GM23338 (cell line): ENCODE results near the gene C22orf23. TPM values are rescaled to one million over a fixed set of nuclear protein-coding genes. Genes with fewer than 3 reads are reported as not detected.

Experiments used
- ATAC-seq: fragments of 200-7000 bp; cut with Tn5 transposase; 3 replicates; pipeline ENCODE4 v1.9.1; 2020
- DNase-seq: peaks from one replicate; pipeline ENCODE4 v3.0.0-alpha.2; 2015; ENCODE audit warnings: low spot score
- H2AFZ ChIP-seq: fragments of 200-600 bp; sonication (generic); 2 replicates; pipeline ENCODE4 v1.8.0; 2016; ENCODE audit warnings: antibody characterized with exemption, mild to moderate bottlenecking, moderate library complexity
- H3F3A ChIP-seq: fragments of 200-600 bp; sonication (generic); replicated peaks from 2 replicates; pipeline ENCODE4 v1.8.0; 2017; ENCODE audit warnings: antibody characterized with exemption, mixed run types, low read depth
- H3K27ac ChIP-seq: fragments of 200-600 bp; sonication (generic); 2 replicates; pipeline ENCODE4 v1.6.1; 2016; ENCODE audit warnings: low read depth
- H3K27me3 ChIP-seq: fragments of 200-600 bp; sonication (generic); 2 replicates; pipeline ENCODE4 v1.8.0; 2016; ENCODE audit warnings: mild to moderate bottlenecking, mixed run types, moderate library complexity; ENCODE audit not compliant: insufficient read depth
- H3K36me3 ChIP-seq: fragments of 200-600 bp; sonication (generic); 2 replicates; pipeline ENCODE4 v1.8.0; 2016; ENCODE audit warnings: mild to moderate bottlenecking; ENCODE audit not compliant: insufficient read depth
- H3K4me1 ChIP-seq: fragments of 200-600 bp; sonication (generic); 2 replicates; pipeline ENCODE4 v1.8.0; 2016; ENCODE audit warnings: mild to moderate bottlenecking, moderate library complexity; ENCODE audit not compliant: insufficient read depth
- H3K4me2 ChIP-seq: fragments of 200-600 bp; sonication (generic); 2 replicates; pipeline ENCODE4 v1.7.1; 2017; ENCODE audit warnings: mixed run types
- H3K4me3 ChIP-seq: fragments of 200-600 bp; sonication (generic); 2 replicates; pipeline ENCODE4 v1.6.1; 2016; ENCODE audit warnings: mixed run types
- H3K79me2 ChIP-seq: fragments of 200-600 bp; sonication (generic); replicated peaks from 2 replicates; pipeline ENCODE4 v1.8.0; 2017; ENCODE audit warnings: mild to moderate bottlenecking; ENCODE audit not compliant: insufficient read depth
- H3K9me2 ChIP-seq: fragments of 200-600 bp; sonication (generic); 2 replicates; pipeline ENCODE4 v1.8.0; 2017; ENCODE audit not compliant: insufficient read depth
- H4K20me1 ChIP-seq: fragments of 200-600 bp; sonication (generic); replicated peaks from 2 replicates; pipeline ENCODE4 v1.8.0; 2017; ENCODE audit warnings: mild to moderate bottlenecking; ENCODE audit not compliant: insufficient read depth
- H3K27ac Mint-ChIP-seq: 2 replicates; pipeline ENCODE4 v1.8.0; 2020; ENCODE audit warnings: inconsistent platforms, mild to moderate bottlenecking, moderate library complexity, mixed read lengths
- H3K27me3 Mint-ChIP-seq: 3 replicates; pipeline ENCODE4 v1.8.0; 2022; ENCODE audit warnings: low read depth, mild to moderate bottlenecking, moderate library complexity, mixed read lengths, inconsistent platforms; ENCODE audit not compliant: insufficient read depth, poor library complexity
- H3K36me3 Mint-ChIP-seq: 3 replicates; pipeline ENCODE4 v1.8.0; 2021; ENCODE audit warnings: low read depth, mild to moderate bottlenecking, inconsistent platforms, moderate library complexity, mixed read lengths
- H3K4me1 Mint-ChIP-seq: 3 replicates; pipeline ENCODE4 v1.8.0; 2020; ENCODE audit warnings: mild to moderate bottlenecking, inconsistent platforms, mixed read lengths
- H3K4me3 Mint-ChIP-seq: 3 replicates; pipeline ENCODE4 v1.8.0; 2021; ENCODE audit warnings: moderate library complexity, mild to moderate bottlenecking, inconsistent platforms, mixed read lengths
- H3K9me3 Mint-ChIP-seq: 3 replicates; pipeline ENCODE4 v1.8.0; 2020; ENCODE audit warnings: moderate library complexity, mild to moderate bottlenecking, inconsistent platforms, mixed read lengths
- CREB1 ChIP-seq: fragments of 250-450 bp; sonication (Bioruptor Pico); IDR thresholded peaks from 2 replicates; pipeline ENCODE4 v1.5.0; 2020; ENCODE audit warnings: low read depth, mild to moderate bottlenecking, moderate library complexity
- EZH2 ChIP-seq: fragments of 200-600 bp; sonication (generic); IDR thresholded peaks from one replicate; pipeline ENCODE4 v1.8.0; 2017; ENCODE audit warnings: antibody characterized with exemption, mild to moderate bottlenecking, low read depth; ENCODE audit not compliant: unreplicated experiment
- EZH2phosphoT487 ChIP-seq: fragments of 200-600 bp; sonication (generic); IDR thresholded peaks from one replicate; pipeline ENCODE4 v1.8.1; 2018; ENCODE audit warnings: antibody characterized with exemption; ENCODE audit not compliant: unreplicated experiment
- JUNB ChIP-seq: IDR thresholded peaks from one replicate; pipeline ENCODE4 v1.6.1; 2016; ENCODE audit warnings: antibody characterized with exemption; ENCODE audit not compliant: unreplicated experiment
- NANOG ChIP-seq: IDR thresholded peaks from 2 replicates; pipeline ENCODE4 v1.6.1; 2016; ENCODE audit warnings: antibody characterized with exemption, borderline replicate concordance
- POLR2AphosphoS5 ChIP-seq: IDR thresholded peaks from 2 replicates; pipeline ENCODE4 v1.6.1; 2016; ENCODE audit warnings: antibody characterized with exemption, low read depth
- STAT1 ChIP-seq: IDR thresholded peaks from one replicate; pipeline ENCODE4 v1.6.1; 2016; ENCODE audit warnings: antibody characterized with exemption; ENCODE audit not compliant: unreplicated experiment
- ZNF331 ChIP-seq: fragments of 250-450 bp; sonication (Bioruptor Pico); IDR thresholded peaks from 2 replicates; pipeline ENCODE4 v1.5.0; 2020; ENCODE audit warnings: low read depth, mild to moderate bottlenecking, moderate library complexity
- polyA plus RNA-seq: library from polyadenylated mRNA; unstranded; fragments of >200 nt; fragmentation: Nextera tagmentation; extraction: Ambion mirVana; gene quantifications from 2 replicates; pipeline ENCODE4 v1.2.1, GENCODE V29; 2016
- total RNA-seq: library from RNA; depleted of rRNA; stranded (reverse); fragments of >200 nt; shearing (Covaris generic); gene quantifications from 2 replicates; pipeline ENCODE4 v1.2.3, GENCODE V29; 2014
- TF ChIP-seq, protein P1 (sequence below): fragments of 250-450 bp; sonication (Bioruptor Pico); IDR thresholded peaks from 2 replicates; pipeline ENCODE4 v1.5.0; 2020; ENCODE audit warnings: mild to moderate bottlenecking, moderate library complexity
- TF ChIP-seq, protein P2 (sequence below), 2 experiments: fragments of 200-600 bp in 1 of 2; sonication (generic) in 1 of 2; conservative IDR thresholded peaks; 2 replicates each; pipeline versions ENCODE4 v1.5.1 to v1.6.1; 2016 to 2017; ENCODE audit warnings: antibody characterized with exemption in 2 of 2, low read depth in 2 of 2, mild to moderate bottlenecking in 2 of 2, moderate library complexity in 1 of 2
- TF ChIP-seq, protein P3 (sequence below): IDR thresholded peaks from 2 replicates; pipeline ENCODE4 v1.6.1; 2016; ENCODE audit warnings: antibody characterized with exemption
- TF ChIP-seq, protein P4 (sequence below): IDR thresholded peaks from one replicate; pipeline ENCODE4 v1.6.1; 2018; ENCODE audit warnings: antibody characterized with exemption; ENCODE audit not compliant: unreplicated experiment

The C22orf23 gene
- total and polyA plus RNA-seq, 2 experiments from 2014 or later, result 0.38 TPM; not detected in 1

DNA sequence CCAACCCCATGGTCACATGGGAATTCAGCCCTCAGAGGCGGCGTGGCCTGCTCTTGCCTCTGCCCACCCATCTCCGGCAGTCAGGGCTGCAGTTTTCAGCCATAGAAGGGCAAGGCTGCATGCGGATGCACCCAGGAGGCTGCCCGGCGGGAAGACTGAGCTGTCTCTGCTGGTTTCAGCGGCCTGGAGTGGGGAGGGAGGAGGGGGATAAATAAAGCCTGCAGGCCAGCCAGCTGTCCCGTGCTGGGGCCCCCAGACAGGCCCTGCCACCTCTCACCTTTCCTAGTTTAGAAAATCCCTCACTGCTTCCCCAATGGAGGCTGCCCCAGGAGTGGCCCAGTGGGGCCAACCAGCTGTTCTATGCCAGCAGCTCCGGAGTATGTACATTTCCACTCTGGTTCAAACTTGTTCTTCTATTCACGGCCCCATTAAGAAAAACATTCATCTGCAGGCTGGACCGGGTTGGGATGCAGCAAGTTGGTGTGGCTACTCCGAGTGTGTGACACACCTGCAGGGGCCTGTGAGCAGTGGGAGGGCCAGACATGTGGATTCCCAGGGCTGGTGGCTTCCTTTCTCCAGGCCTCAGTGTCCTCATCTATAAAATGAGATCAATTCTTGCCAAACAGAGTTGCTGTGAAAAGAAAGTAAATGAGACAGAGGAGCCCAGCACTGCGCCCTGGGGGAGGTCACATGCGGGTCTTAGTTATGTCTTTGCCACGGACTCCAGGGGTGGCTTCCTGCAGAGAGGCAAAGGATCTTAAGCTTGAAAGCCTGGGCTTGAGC is 42.3 kb downstream of the C22orf23 start (continued):
- no peak for TF ChIP-seq NANOG

DNA sequence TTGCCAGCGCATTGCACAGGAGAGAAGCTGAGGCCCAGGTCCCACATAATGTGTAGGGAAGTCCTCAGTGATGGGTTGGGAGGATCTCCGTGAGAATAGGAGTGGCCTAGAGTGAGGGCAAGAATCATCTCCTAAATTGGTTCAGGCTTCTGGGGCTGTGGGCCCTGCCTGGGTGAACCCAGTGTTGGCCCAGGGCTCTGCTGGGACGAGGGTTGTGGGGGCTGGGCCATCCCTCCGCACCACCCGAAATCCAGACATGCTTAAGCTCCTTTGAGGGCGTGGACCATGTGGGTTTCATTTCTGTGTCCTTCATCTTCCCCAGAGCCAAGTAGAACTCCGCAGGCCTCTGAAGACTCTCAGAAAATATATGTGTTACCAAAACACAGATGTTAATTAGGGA is 43.6 kb downstream of the C22orf23 start:
- Mint-ChIP-seq H3K36me3 (peaks cover 11% of the 10 kb centered on the region), H3K9me3 (no peaks in the 10 kb centered on the region; the same call in 2 of the 3 replicates), H3K4me1 (peaks cover 41% of the 10 kb centered on the region), H3K4me3 (no peak overlapping the region; the same call in 2 of the 3 replicates), H3K27me3 (peaks cover 13% of the 10 kb centered on the region), H3K27ac (no peak overlapping the region)
- Histone ChIP-seq H3K36me3 (no peaks in the 10 kb centered on the region), H3K79me2 (no peaks in the 10 kb centered on the region; the same call in 1 of the 2 replicates), H3K4me3 (no peak overlapping the region), H3K9me2 (peaks cover 3% of the 10 kb centered on the region; the same call in 1 of the 2 replicates), H2AFZ (no peak overlapping the region), H3K4me2 (no peak overlapping the region), H3F3A (peaks cover 20% of the 10 kb centered on the region), H3K27ac (peak overlapping the region; percentile 66; the same call in 1 of the 2 replicates), H3K27me3 (no peaks in the 10 kb centered on the region), H4K20me1 (no peaks in the 10 kb centered on the region; the same call in 1 of the 2 replicates), H3K4me1 (peaks cover 25% of the 10 kb centered on the region)
- ATAC-seq, result no peak
- no peak for DNase-seq
- TF ChIP-seq STAT1, result no peak
- TF ChIP-seq, protein P1, sequence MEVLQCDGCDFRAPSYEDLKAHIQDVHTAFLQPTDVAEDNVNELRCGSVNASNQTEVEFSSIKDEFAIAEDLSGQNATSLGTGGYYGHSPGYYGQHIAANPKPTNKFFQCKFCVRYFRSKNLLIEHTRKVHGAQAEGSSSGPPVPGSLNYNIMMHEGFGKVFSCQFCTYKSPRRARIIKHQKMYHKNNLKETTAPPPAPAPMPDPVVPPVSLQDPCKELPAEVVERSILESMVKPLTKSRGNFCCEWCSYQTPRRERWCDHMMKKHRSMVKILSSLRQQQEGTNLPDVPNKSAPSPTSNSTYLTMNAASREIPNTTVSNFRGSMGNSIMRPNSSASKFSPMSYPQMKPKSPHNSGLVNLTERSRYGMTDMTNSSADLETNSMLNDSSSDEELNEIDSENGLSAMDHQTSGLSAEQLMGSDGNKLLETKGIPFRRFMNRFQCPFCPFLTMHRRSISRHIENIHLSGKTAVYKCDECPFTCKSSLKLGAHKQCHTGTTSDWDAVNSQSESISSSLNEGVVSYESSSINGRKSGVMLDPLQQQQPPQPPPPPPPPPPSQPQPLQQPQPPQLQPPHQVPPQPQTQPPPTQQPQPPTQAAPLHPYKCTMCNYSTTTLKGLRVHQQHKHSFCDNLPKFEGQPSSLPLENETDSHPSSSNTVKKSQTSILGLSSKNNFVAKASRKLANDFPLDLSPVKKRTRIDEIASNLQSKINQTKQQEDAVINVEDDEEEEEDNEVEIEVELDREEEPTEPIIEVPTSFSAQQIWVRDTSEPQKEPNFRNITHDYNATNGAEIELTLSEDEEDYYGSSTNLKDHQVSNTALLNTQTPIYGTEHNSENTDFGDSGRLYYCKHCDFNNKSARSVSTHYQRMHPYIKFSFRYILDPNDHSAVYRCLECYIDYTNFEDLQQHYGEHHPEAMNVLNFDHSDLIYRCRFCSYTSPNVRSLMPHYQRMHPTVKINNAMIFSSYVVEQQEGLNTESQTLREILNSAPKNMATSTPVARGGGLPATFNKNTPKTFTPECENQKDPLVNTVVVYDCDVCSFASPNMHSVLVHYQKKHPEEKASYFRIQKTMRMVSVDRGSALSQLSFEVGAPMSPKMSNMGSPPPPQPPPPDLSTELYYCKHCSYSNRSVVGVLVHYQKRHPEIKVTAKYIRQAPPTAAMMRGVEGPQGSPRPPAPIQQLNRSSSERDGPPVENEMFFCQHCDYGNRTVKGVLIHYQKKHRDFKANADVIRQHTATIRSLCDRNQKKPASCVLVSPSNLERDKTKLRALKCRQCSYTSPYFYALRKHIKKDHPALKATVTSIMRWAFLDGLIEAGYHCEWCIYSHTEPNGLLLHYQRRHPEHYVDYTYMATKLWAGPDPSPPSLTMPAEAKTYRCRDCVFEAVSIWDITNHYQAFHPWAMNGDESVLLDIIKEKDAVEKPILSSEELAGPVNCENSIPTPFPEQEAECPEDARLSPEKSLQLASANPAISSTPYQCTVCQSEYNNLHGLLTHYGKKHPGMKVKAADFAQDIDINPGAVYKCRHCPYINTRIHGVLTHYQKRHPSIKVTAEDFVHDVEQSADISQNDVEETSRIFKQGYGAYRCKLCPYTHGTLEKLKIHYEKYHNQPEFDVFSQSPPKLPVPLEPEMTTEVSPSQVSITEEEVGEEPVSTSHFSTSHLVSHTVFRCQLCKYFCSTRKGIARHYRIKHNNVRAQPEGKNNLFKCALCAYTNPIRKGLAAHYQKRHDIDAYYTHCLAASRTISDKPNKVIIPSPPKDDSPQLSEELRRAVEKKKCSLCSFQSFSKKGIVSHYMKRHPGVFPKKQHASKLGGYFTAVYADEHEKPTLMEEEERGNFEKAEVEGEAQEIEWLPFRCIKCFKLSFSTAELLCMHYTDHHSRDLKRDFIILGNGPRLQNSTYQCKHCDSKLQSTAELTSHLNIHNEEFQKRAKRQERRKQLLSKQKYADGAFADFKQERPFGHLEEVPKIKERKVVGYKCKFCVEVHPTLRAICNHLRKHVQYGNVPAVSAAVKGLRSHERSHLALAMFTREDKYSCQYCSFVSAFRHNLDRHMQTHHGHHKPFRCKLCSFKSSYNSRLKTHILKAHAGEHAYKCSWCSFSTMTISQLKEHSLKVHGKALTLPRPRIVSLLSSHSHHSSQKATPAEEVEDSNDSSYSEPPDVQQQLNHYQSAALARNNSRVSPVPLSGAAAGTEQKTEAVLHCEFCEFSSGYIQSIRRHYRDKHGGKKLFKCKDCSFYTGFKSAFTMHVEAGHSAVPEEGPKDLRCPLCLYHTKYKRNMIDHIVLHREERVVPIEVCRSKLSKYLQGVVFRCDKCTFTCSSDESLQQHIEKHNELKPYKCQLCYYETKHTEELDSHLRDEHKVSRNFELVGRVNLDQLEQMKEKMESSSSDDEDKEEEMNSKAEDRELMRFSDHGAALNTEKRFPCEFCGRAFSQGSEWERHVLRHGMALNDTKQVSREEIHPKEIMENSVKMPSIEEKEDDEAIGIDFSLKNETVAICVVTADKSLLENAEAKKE (CRISPR knock-in tag), result no peak
- TF ChIP-seq CREB1 (CRISPR knock-in tag), result no peak
- TF ChIP-seq POLR2AphosphoS5, result no peak
- no peak for TF ChIP-seq EZH2phosphoT487
- TF ChIP-seq NANOG, result no peak
- no peak for TF ChIP-seq ZNF331 (CRISPR knock-in tag)
- TF ChIP-seq JUNB, result no peak
- no peak for TF ChIP-seq EZH2
- TF ChIP-seq, protein P2, sequence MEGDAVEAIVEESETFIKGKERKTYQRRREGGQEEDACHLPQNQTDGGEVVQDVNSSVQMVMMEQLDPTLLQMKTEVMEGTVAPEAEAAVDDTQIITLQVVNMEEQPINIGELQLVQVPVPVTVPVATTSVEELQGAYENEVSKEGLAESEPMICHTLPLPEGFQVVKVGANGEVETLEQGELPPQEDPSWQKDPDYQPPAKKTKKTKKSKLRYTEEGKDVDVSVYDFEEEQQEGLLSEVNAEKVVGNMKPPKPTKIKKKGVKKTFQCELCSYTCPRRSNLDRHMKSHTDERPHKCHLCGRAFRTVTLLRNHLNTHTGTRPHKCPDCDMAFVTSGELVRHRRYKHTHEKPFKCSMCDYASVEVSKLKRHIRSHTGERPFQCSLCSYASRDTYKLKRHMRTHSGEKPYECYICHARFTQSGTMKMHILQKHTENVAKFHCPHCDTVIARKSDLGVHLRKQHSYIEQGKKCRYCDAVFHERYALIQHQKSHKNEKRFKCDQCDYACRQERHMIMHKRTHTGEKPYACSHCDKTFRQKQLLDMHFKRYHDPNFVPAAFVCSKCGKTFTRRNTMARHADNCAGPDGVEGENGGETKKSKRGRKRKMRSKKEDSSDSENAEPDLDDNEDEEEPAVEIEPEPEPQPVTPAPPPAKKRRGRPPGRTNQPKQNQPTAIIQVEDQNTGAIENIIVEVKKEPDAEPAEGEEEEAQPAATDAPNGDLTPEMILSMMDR (conservative IDR thresholded peaks at IDR 0.05; ENCODE audit: low read depth in 2 of 2), result no peak
- TF ChIP-seq, protein P3, sequence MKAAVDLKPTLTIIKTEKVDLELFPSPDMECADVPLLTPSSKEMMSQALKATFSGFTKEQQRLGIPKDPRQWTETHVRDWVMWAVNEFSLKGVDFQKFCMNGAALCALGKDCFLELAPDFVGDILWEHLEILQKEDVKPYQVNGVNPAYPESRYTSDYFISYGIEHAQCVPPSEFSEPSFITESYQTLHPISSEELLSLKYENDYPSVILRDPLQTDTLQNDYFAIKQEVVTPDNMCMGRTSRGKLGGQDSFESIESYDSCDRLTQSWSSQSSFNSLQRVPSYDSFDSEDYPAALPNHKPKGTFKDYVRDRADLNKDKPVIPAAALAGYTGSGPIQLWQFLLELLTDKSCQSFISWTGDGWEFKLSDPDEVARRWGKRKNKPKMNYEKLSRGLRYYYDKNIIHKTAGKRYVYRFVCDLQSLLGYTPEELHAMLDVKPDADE, result no peak
- TF ChIP-seq, protein P4, sequence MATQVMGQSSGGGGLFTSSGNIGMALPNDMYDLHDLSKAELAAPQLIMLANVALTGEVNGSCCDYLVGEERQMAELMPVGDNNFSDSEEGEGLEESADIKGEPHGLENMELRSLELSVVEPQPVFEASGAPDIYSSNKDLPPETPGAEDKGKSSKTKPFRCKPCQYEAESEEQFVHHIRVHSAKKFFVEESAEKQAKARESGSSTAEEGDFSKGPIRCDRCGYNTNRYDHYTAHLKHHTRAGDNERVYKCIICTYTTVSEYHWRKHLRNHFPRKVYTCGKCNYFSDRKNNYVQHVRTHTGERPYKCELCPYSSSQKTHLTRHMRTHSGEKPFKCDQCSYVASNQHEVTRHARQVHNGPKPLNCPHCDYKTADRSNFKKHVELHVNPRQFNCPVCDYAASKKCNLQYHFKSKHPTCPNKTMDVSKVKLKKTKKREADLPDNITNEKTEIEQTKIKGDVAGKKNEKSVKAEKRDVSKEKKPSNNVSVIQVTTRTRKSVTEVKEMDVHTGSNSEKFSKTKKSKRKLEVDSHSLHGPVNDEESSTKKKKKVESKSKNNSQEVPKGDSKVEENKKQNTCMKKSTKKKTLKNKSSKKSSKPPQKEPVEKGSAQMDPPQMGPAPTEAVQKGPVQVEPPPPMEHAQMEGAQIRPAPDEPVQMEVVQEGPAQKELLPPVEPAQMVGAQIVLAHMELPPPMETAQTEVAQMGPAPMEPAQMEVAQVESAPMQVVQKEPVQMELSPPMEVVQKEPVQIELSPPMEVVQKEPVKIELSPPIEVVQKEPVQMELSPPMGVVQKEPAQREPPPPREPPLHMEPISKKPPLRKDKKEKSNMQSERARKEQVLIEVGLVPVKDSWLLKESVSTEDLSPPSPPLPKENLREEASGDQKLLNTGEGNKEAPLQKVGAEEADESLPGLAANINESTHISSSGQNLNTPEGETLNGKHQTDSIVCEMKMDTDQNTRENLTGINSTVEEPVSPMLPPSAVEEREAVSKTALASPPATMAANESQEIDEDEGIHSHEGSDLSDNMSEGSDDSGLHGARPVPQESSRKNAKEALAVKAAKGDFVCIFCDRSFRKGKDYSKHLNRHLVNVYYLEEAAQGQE, result no peak
